Activated naive CD4-positive, alpha-beta T cell treated with anti-CD3 and anti-CD28 coated beads for 36 hours (primary cell): Measurements from ENCODE around the gene RAI14. TPM values are rescaled to one million over a fixed set of nuclear protein-coding genes. Genes with fewer than 3 reads are reported as not detected.
"Not testable (repeated sequence)": the region's sequence is repeated elsewhere in the genome, so short reads cannot be mapped to it uniquely, and the experiment has no call there.

Source experiments
- CTCF ChIA-PET: fragments of 350-600 bp; sonication (Branson Sonifier 250); formaldehyde crosslinking; loops from one replicate; lab custom pipeline; 2021; ENCODE audit warnings: antibody characterized with exemption; lab: Charles Lee
- DNase-seq: peaks from one replicate; pipeline ENCODE4 v3.0.0-alpha.2; 2020
- H3K27ac Mint-ChIP-seq: one replicate; pipeline ENCODE4 v1.8.0; 2021; ENCODE audit warnings: mild to moderate bottlenecking, mixed read lengths
- H3K27me3 Mint-ChIP-seq: one replicate; pipeline ENCODE4 v1.8.0; 2021; ENCODE audit warnings: low read depth, mixed read lengths
- H3K36me3 Mint-ChIP-seq: one replicate; pipeline ENCODE4 v1.8.0; 2021; ENCODE audit warnings: low read depth, mixed read lengths
- H3K4me1 Mint-ChIP-seq: one replicate; pipeline ENCODE4 v1.8.0; 2021; ENCODE audit warnings: low read depth, mixed read lengths
- H3K4me3 Mint-ChIP-seq: one replicate; pipeline ENCODE4 v1.8.0; 2021; ENCODE audit warnings: mild to moderate bottlenecking, moderate library complexity, mixed read lengths
- H3K9me3 Mint-ChIP-seq: one replicate; pipeline ENCODE4 v1.8.0; 2021; ENCODE audit warnings: mixed read lengths
- intact Hi-C: fragments of 100-400 bp; cut with micrococcal nuclease; formaldehyde crosslinking; loops from one replicate; pipeline ENCODE4 v1.15.1; 2023
- total RNA-seq, 2 experiments: library from RNA; stranded (reverse); gene quantifications; one replicate each; pipeline ENCODE4 v1.2.3, GENCODE V29; 2021

The RAI14 gene
- total RNA-seq, 2 experiments from 2014 or later: 5.8 to 6.7 TPM

- DNase-seq, H3K4me1 Mint-ChIP-seq, H3K27ac Mint-ChIP-seq, H3K4me3 Mint-ChIP-seq, H3K9me3 Mint-ChIP-seq, intact Hi-C loops, H3K36me3 Mint-ChIP-seq: not testable (repeated sequence)
- H3K27me3 Mint-ChIP-seq: peaks cover 20% of the 10 kb centered on the region
- CTCF ChIA-PET: interaction anchor here (0.5 kb wide), 1 partner anchor 110 kb away, joined by 3 read pairs; no protein-coding TSS in a partner anchor
Measured at GRCh38 chr5:34774678-34775077, 118.5 kb downstream of the RAI14 start.

- peaks cover 11% of the 10 kb centered on the region for H3K9me3 Mint-ChIP-seq
- H3K27me3 Mint-ChIP-seq: peaks cover 20% of the 10 kb centered on the region
- H3K4me1 Mint-ChIP-seq: no peaks in the 10 kb centered on the region
- DNase-seq: no peak
- H3K4me3 Mint-ChIP-seq: no peak overlapping the region
- no peak overlapping the region for H3K27ac Mint-ChIP-seq
- intact Hi-C loops: no loop called here
- H3K36me3 Mint-ChIP-seq: no peaks in the 10 kb centered on the region
- CTCF ChIA-PET: no interaction called here
Measured at GRCh38 chr5:34775886-34776285, 119.8 kb downstream of the RAI14 start.

- H3K27me3 Mint-ChIP-seq: peaks cover 13% of the 10 kb centered on the region
- intact Hi-C loops: no loop called here
- CTCF ChIA-PET: no interaction called here
- no peaks in the 10 kb centered on the region for H3K4me1 Mint-ChIP-seq
- no peak overlapping the region for H3K27ac Mint-ChIP-seq
- no peak overlapping the region for H3K4me3 Mint-ChIP-seq
- peaks cover 26% of the 10 kb centered on the region for H3K9me3 Mint-ChIP-seq
- no peaks in the 10 kb centered on the region for H3K36me3 Mint-ChIP-seq
- DNase-seq: no peak
Measured at GRCh38 chr5:34778091-34778850, 122.1 kb downstream of the RAI14 start.

- not testable (repeated sequence) for H3K27ac Mint-ChIP-seq, H3K4me1 Mint-ChIP-seq, DNase-seq
Measured at GRCh38 chr5:34783892-34784291, 127.8 kb downstream of the RAI14 start.

GRCh38 chr5:34787035-34787434, 130.9 kb downstream of the RAI14 start:
- Mint-ChIP-seq H3K27ac (no peak overlapping the region), H3K27me3 (peaks cover 7% of the 10 kb centered on the region), H3K4me3 (no peak overlapping the region), H3K4me1 (no peaks in the 10 kb centered on the region), H3K9me3 (peaks cover 6% of the 10 kb centered on the region), H3K36me3 (no peaks in the 10 kb centered on the region)
- DNase-seq: no peak
- intact Hi-C loops: no loop called here
- CTCF ChIA-PET: no interaction called here

More at GRCh38 chr5:34783892-34784291, 127.8 kb downstream of the RAI14 start:
- intact Hi-C loops, H3K27me3 Mint-ChIP-seq, H3K4me3 Mint-ChIP-seq, CTCF ChIA-PET, H3K36me3 Mint-ChIP-seq: not testable (repeated sequence)
- H3K9me3 Mint-ChIP-seq: peaks cover 18% of the 10 kb centered on the region

GRCh38 chr5:34789021-34789531, 132.9 kb downstream of the RAI14 start:
- no peaks in the 10 kb centered on the region for H3K9me3 Mint-ChIP-seq
- H3K4me1 Mint-ChIP-seq: no peaks in the 10 kb centered on the region
- H3K36me3 Mint-ChIP-seq: no peaks in the 10 kb centered on the region
- intact Hi-C loops: no loop called here
- H3K27ac Mint-ChIP-seq: no peak overlapping the region
- no peak for DNase-seq
- CTCF ChIA-PET: no interaction called here
- no peak overlapping the region for H3K4me3 Mint-ChIP-seq
- H3K27me3 Mint-ChIP-seq: peaks cover 7% of the 10 kb centered on the region

GRCh38 chr5:34789639-34790038, 133.5 kb downstream of the RAI14 start:
- Mint-ChIP-seq H3K27ac (no peak overlapping the region), H3K4me1 (no peaks in the 10 kb centered on the region), H3K9me3 (no peaks in the 10 kb centered on the region), H3K4me3 (no peak overlapping the region), H3K27me3 (peaks cover 7% of the 10 kb centered on the region), H3K36me3 (no peaks in the 10 kb centered on the region)
- CTCF ChIA-PET: no interaction called here
- intact Hi-C loops: no loop called here
- DNase-seq: no peak

GRCh38 chr5:34790069-34790468, 133.9 kb downstream of the RAI14 start:
- H3K4me3 Mint-ChIP-seq: no peak overlapping the region
- no peak overlapping the region for H3K27ac Mint-ChIP-seq
- DNase-seq: no peak
- H3K4me1 Mint-ChIP-seq: no peaks in the 10 kb centered on the region
- peaks cover 7% of the 10 kb centered on the region for H3K27me3 Mint-ChIP-seq
- no peaks in the 10 kb centered on the region for H3K9me3 Mint-ChIP-seq
- intact Hi-C loops: no loop called here
- no peaks in the 10 kb centered on the region for H3K36me3 Mint-ChIP-seq
- CTCF ChIA-PET: no interaction called here

GRCh38 chr5:34791761-34792244, 135.7 kb downstream of the RAI14 start:
- Mint-ChIP-seq H3K27me3 (peaks cover 7% of the 10 kb centered on the region), H3K9me3 (no peaks in the 10 kb centered on the region), H3K4me1 (no peaks in the 10 kb centered on the region), H3K4me3 (no peak overlapping the region), H3K27ac (no peak overlapping the region), H3K36me3 (no peaks in the 10 kb centered on the region)
- DNase-seq: no peak
- CTCF ChIA-PET: no interaction called here
- intact Hi-C loops: no loop called here

- Mint-ChIP-seq H3K27ac (no peak overlapping the region), H3K27me3 (no peaks in the 10 kb centered on the region)
Measured at GRCh38 chr5:34802834-34803563, 146.9 kb downstream of the RAI14 start.

GRCh38 chr5:34803974-34804732, 148.0 kb downstream of the RAI14 start:
- CTCF ChIA-PET: no interaction called here

More at GRCh38 chr5:34802834-34803563, 146.9 kb downstream of the RAI14 start:
- no peaks in the 10 kb centered on the region for H3K4me1 Mint-ChIP-seq
- H3K9me3 Mint-ChIP-seq: no peaks in the 10 kb centered on the region
- no peak overlapping the region for H3K4me3 Mint-ChIP-seq
- CTCF ChIA-PET: interaction anchor here (0.7 kb wide), 1 partner anchor 1202 kb away, joined by 3 read pairs; no protein-coding TSS in a partner anchor
- no peaks in the 10 kb centered on the region for H3K36me3 Mint-ChIP-seq
- intact Hi-C loops: no loop called here
- no peak for DNase-seq

GRCh38 chr5:34804913-34805312, 148.8 kb downstream of the RAI14 start:
- CTCF ChIA-PET: no interaction called here

More at GRCh38 chr5:34803974-34804732, 148.0 kb downstream of the RAI14 start:
- intact Hi-C loops: no loop called here
- Mint-ChIP-seq H3K27me3 (no peaks in the 10 kb centered on the region), H3K9me3 (no peaks in the 10 kb centered on the region), H3K4me1 (no peaks in the 10 kb centered on the region), H3K4me3 (no peak overlapping the region), H3K27ac (no peak overlapping the region), H3K36me3 (no peaks in the 10 kb centered on the region)
- no peak for DNase-seq

More at GRCh38 chr5:34804913-34805312, 148.8 kb downstream of the RAI14 start:
- intact Hi-C loops: no loop called here
- Mint-ChIP-seq H3K27ac (no peak overlapping the region), H3K27me3 (no peaks in the 10 kb centered on the region), H3K4me3 (no peak overlapping the region), H3K4me1 (no peaks in the 10 kb centered on the region), H3K36me3 (no peaks in the 10 kb centered on the region), H3K9me3 (no peaks in the 10 kb centered on the region)
- DNase-seq: no peak
